HepG2 (cell line): ENCODE measurements around the gene GJB1. TPM values are rescaled to one million over a fixed set of nuclear protein-coding genes. Genes with fewer than 3 reads are reported as not detected.

ENCODE experiments used
- HNF4A ChIP-seq: sonication (generic); formaldehyde crosslinking; IDR thresholded peaks from 2 replicates; pipeline ENCODE4 v1.4.0; 2020; ENCODE audit warnings: missing genetic modification reagents
- KLF6 ChIP-seq: IDR thresholded peaks from 2 replicates; pipeline ENCODE4 v1.8.0; 2016; ENCODE audit warnings: missing biosample characterization, missing genetic modification reagents
- MED13 ChIP-seq: sonication (generic); formaldehyde crosslinking; IDR thresholded peaks from 2 replicates; pipeline ENCODE4 v1.5.0; 2020; ENCODE audit warnings: missing genetic modification reagents
- PITX1 ChIP-seq: sonication (generic); formaldehyde crosslinking; IDR thresholded peaks from 2 replicates; pipeline ENCODE4 v1.5.1; 2020; ENCODE audit warnings: mild to moderate bottlenecking, missing genetic modification reagents
- RARG ChIP-seq: sonication (generic); formaldehyde crosslinking; IDR thresholded peaks from 2 replicates; pipeline ENCODE4 v1.4.0; 2020; ENCODE audit warnings: low read depth, mild to moderate bottlenecking, missing genetic modification reagents
- SMARCC2 ChIP-seq: fragments of 450-650 bp; IDR thresholded peaks from 2 replicates; pipeline ENCODE4 v1.6.1; 2017; ENCODE audit warnings: antibody characterized with exemption, mild to moderate bottlenecking
- ZBTB7B ChIP-seq: sonication (generic); formaldehyde crosslinking; IDR thresholded peaks from 2 replicates; pipeline ENCODE4 v1.4.0; 2020; ENCODE audit warnings: missing genetic modification reagents
- ZNF136 ChIP-seq: sonication (generic); formaldehyde crosslinking; IDR thresholded peaks from 2 replicates; pipeline ENCODE4 v1.8.1; 2022; ENCODE audit warnings: low read depth, mild to moderate bottlenecking, moderate library complexity, missing genetic modification reagents
- polyA plus RNA-seq, 8 experiments: library from polyadenylated mRNA; depleted of rRNA in 3 of 8; stranded (reverse) in 7 of 8; unstranded in 1 of 8; fragments of >200 nt; fragmentation: Illumina TruSeq in 4 of 8; extraction: Trizol in 4 of 8; gene quantifications; 2 replicates each; pipeline versions ENCODE4 v1.2.1 to v1.2.3, GENCODE V29; 2011 to 2016; ENCODE audit warnings: low read depth in 4 of 8, missing spikeins in 1 of 8, mixed read lengths in 1 of 8; ENCODE audit not compliant: insufficient read depth in 1 of 8
- total RNA-seq, 5 experiments: library from RNA; depleted of rRNA; stranded (reverse); fragments of >200 nt; fragmentation: Illumina TruSeq; extraction: Trizol; gene quantifications; 2 replicates each; pipeline ENCODE4 v1.2.3, GENCODE V29; 2016; ENCODE audit warnings: low read depth in 1 of 5
- TF ChIP-seq, protein P1 (sequence below): sonication (generic); formaldehyde crosslinking; IDR thresholded peaks from 2 replicates; pipeline ENCODE4 v1.8.0; 2022; ENCODE audit warnings: mild to moderate bottlenecking, missing genetic modification reagents; ENCODE audit not compliant: insufficient replicate concordance
- TF ChIP-seq, protein P2 (sequence below): sonication (generic); formaldehyde crosslinking; IDR thresholded peaks from 2 replicates; pipeline ENCODE4 v1.8.0; 2022; ENCODE audit warnings: low read depth, missing genetic modification reagents
- TF ChIP-seq, protein P3 (sequence below), 2 experiments: sonication (generic) in 1 of 2; formaldehyde crosslinking in 1 of 2; IDR thresholded peaks; 2 replicates each; pipeline versions ENCODE4 v1.4.0 to v1.6.1; 2018 to 2020; ENCODE audit warnings: missing genetic modification reagents in 2 of 2, borderline replicate concordance in 1 of 2, low read depth in 1 of 2, mild to moderate bottlenecking in 1 of 2, missing biosample characterization in 1 of 2
- TF ChIP-seq, protein P4 (sequence below): sonication (generic); formaldehyde crosslinking; IDR thresholded peaks from 2 replicates; pipeline ENCODE4 v1.5.1; 2020; ENCODE audit warnings: mild to moderate bottlenecking, moderate library complexity, missing genetic modification reagents
- TF ChIP-seq, protein P5 (sequence below): sonication (generic); formaldehyde crosslinking; conservative IDR thresholded peaks from 2 replicates; pipeline ENCODE4 v1.8.1; 2023; ENCODE audit warnings: missing genetic modification reagents
- TF ChIP-seq, protein P6 (sequence below): sonication (generic); formaldehyde crosslinking; IDR thresholded peaks from 2 replicates; pipeline ENCODE4 v1.5.1; 2020; ENCODE audit warnings: mild to moderate bottlenecking, missing genetic modification reagents, borderline replicate concordance

The GJB1 gene
- total and polyA plus RNA-seq, 2 of the 13 experiments (the other 11 are each of a cell fraction or from before 2014, with no cell fraction given): 111 to 161 TPM

DNA sequence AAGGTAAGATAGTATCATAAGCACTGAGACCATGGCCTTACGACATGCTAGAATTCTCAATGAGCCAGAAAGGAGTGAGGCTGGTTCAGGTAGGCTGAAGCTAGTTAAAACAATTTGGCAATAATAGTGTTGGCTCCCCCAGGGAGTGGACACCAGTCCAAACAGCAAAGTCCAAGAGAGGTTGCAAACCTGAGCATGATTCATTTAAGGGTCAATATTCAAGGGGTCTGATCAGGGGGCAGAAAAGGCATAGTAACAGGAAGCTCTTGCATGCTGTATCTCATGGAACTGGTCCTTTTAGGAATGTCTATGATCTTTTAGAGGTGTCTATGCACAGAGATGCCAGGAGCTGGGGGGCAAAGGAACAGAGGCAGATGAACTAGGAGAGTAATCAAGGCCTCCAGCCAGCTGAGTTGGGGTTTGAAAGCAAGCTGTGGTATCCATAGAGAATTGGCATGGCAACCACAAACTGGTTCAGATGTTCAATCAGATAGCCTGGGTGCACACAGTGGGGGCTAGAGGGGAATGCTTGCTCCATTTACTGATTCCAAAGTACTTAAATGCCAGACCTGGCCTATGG lies 5.1 kb downstream of the GJB1 start (continued):
- TF ChIP-seq, protein P1, sequence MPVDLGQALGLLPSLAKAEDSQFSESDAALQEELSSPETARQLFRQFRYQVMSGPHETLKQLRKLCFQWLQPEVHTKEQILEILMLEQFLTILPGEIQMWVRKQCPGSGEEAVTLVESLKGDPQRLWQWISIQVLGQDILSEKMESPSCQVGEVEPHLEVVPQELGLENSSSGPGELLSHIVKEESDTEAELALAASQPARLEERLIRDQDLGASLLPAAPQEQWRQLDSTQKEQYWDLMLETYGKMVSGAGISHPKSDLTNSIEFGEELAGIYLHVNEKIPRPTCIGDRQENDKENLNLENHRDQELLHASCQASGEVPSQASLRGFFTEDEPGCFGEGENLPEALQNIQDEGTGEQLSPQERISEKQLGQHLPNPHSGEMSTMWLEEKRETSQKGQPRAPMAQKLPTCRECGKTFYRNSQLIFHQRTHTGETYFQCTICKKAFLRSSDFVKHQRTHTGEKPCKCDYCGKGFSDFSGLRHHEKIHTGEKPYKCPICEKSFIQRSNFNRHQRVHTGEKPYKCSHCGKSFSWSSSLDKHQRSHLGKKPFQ (CRISPR knock-in tag): no peak
- TF ChIP-seq ZBTB7B (CRISPR knock-in tag) (peak; percentile 74; the same call in 1 of the 2 replicates), HNF4A (CRISPR knock-in tag) (peak; percentile 94), MED13 (0 out of 2 replicates have a peak, but pooled peaks have one; percentile 28), ZNF136 (no peak), PITX1 (CRISPR knock-in tag) (peak; percentile 22; the same call in 1 of the 2 replicates), RARG (CRISPR knock-in tag) (no peak), SMARCC2 (peak; percentile 65; the same call in 1 of the 2 replicates), KLF6 (CRISPR knock-in tag) (no peak)
- TF ChIP-seq, protein P2, sequence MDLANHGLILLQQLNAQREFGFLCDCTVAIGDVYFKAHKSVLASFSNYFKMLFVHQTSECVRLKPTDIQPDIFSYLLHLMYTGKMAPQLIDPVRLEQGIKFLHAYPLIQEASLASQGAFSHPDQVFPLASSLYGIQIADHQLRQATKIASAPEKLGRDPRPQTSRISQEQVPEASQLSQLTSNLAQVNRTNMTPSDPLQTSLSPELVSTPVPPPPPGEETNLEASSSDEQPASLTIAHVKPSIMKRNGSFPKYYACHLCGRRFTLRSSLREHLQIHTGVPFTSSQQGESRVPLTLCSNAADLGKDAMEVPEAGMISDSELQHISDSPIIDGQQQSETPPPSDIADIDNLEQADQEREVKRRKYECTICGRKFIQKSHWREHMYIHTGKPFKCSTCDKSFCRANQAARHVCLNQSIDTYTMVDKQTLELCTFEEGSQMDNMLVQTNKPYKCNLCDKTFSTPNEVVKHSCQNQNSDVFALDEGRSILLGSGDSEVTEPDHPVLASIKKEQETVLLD (CRISPR knock-in tag): no peak
- TF ChIP-seq, protein P3, sequence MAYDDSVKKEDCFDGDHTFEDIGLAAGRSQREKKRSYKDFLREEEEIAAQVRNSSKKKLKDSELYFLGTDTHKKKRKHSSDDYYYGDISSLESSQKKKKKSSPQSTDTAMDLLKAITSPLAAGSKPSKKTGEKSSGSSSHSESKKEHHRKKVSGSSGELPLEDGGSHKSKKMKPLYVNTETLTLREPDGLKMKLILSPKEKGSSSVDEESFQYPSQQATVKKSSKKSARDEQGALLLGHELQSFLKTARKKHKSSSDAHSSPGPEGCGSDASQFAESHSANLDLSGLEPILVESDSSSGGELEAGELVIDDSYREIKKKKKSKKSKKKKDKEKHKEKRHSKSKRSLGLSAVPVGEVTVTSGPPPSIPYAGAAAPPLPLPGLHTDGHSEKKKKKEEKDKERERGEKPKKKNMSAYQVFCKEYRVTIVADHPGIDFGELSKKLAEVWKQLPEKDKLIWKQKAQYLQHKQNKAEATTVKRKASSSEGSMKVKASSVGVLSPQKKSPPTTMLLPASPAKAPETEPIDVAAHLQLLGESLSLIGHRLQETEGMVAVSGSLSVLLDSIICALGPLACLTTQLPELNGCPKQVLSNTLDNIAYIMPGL (CRISPR knock-in tag; IDR thresholded peaks at IDR 0.05; ENCODE audit: borderline replicate concordance in 1 of 2, low read depth in 1 of 2): peak in 1 of 2 experiments; percentile 19; a peak in 1 of 4 replicates
- TF ChIP-seq, protein P4, sequence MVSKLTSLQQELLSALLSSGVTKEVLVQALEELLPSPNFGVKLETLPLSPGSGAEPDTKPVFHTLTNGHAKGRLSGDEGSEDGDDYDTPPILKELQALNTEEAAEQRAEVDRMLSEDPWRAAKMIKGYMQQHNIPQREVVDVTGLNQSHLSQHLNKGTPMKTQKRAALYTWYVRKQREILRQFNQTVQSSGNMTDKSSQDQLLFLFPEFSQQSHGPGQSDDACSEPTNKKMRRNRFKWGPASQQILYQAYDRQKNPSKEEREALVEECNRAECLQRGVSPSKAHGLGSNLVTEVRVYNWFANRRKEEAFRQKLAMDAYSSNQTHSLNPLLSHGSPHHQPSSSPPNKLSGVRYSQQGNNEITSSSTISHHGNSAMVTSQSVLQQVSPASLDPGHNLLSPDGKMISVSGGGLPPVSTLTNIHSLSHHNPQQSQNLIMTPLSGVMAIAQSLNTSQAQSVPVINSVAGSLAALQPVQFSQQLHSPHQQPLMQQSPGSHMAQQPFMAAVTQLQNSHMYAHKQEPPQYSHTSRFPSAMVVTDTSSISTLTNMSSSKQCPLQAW: 0 out of 2 replicates have a peak, but pooled peaks have one; percentile 24
- TF ChIP-seq, protein P5, sequence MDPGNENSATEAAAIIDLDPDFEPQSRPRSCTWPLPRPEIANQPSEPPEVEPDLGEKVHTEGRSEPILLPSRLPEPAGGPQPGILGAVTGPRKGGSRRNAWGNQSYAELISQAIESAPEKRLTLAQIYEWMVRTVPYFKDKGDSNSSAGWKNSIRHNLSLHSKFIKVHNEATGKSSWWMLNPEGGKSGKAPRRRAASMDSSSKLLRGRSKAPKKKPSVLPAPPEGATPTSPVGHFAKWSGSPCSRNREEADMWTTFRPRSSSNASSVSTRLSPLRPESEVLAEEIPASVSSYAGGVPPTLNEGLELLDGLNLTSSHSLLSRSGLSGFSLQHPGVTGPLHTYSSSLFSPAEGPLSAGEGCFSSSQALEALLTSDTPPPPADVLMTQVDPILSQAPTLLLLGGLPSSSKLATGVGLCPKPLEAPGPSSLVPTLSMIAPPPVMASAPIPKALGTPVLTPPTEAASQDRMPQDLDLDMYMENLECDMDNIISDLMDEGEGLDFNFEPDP: no peak
- TF ChIP-seq, protein P6, sequence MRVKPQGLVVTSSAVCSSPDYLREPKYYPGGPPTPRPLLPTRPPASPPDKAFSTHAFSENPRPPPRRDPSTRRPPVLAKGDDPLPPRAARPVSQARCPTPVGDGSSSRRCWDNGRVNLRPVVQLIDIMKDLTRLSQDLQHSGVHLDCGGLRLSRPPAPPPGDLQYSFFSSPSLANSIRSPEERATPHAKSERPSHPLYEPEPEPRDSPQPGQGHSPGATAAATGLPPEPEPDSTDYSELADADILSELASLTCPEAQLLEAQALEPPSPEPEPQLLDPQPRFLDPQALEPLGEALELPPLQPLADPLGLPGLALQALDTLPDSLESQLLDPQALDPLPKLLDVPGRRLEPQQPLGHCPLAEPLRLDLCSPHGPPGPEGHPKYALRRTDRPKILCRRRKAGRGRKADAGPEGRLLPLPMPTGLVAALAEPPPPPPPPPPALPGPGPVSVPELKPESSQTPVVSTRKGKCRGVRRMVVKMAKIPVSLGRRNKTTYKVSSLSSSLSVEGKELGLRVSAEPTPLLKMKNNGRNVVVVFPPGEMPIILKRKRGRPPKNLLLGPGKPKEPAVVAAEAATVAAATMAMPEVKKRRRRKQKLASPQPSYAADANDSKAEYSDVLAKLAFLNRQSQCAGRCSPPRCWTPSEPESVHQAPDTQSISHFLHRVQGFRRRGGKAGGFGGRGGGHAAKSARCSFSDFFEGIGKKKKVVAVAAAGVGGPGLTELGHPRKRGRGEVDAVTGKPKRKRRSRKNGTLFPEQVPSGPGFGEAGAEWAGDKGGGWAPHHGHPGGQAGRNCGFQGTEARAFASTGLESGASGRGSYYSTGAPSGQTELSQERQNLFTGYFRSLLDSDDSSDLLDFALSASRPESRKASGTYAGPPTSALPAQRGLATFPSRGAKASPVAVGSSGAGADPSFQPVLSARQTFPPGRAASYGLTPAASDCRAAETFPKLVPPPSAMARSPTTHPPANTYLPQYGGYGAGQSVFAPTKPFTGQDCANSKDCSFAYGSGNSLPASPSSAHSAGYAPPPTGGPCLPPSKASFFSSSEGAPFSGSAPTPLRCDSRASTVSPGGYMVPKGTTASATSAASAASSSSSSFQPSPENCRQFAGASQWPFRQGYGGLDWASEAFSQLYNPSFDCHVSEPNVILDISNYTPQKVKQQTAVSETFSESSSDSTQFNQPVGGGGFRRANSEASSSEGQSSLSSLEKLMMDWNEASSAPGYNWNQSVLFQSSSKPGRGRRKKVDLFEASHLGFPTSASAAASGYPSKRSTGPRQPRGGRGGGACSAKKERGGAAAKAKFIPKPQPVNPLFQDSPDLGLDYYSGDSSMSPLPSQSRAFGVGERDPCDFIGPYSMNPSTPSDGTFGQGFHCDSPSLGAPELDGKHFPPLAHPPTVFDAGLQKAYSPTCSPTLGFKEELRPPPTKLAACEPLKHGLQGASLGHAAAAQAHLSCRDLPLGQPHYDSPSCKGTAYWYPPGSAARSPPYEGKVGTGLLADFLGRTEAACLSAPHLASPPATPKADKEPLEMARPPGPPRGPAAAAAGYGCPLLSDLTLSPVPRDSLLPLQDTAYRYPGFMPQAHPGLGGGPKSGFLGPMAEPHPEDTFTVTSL: peak; percentile 40; the same call in 1 of the 2 replicates
